Hepatocyte (in vitro differentiated cells): Measurements from ENCODE around the gene PLEKHG5. TPM values are rescaled to one million over a fixed set of nuclear protein-coding genes. Genes with fewer than 3 reads are reported as not detected.
"Not testable (repeated sequence)": the region's sequence is repeated elsewhere in the genome, so short reads cannot be mapped to it uniquely, and the experiment has no call there.

Experiments
- DNase-seq: peaks from one replicate; pipeline ENCODE4 v3.0.0-alpha.2; 2016; ENCODE audit warnings: low spot score
- H2AFZ ChIP-seq: fragments of 200-600 bp; sonication (generic); 2 replicates; pipeline ENCODE4 v1.6.0; 2016; ENCODE audit warnings: antibody characterized with exemption, mild to moderate bottlenecking
- H3K27ac ChIP-seq: fragments of 200-600 bp; sonication (generic); 2 replicates; pipeline ENCODE4 v1.5.1; 2016; ENCODE audit warnings: mild to moderate bottlenecking
- H3K27me3 ChIP-seq: fragments of 200-600 bp; sonication (generic); 2 replicates; pipeline ENCODE4 v1.6.1; 2016
- H3K36me3 ChIP-seq: fragments of 200-600 bp; sonication (generic); replicated peaks from 2 replicates; pipeline ENCODE4 v1.5.1; 2016; ENCODE audit warnings: low read depth; ENCODE audit not compliant: insufficient read depth
- H3K4me1 ChIP-seq: fragments of 200-600 bp; sonication (generic); 2 replicates; pipeline ENCODE4 v1.5.1; 2016; ENCODE audit warnings: mild to moderate bottlenecking, moderate library complexity; ENCODE audit not compliant: insufficient read depth
- H3K4me2 ChIP-seq: fragments of 200-600 bp; sonication (generic); 2 replicates; pipeline ENCODE4 v1.6.0; 2016
- H3K4me3 ChIP-seq: fragments of 200-600 bp; sonication (generic); 2 replicates; pipeline ENCODE4 v1.5.1; 2016; ENCODE audit warnings: mild to moderate bottlenecking
- H3K79me2 ChIP-seq: fragments of 200-600 bp; sonication (generic); 2 replicates; pipeline ENCODE4 v1.6.0; 2017; ENCODE audit warnings: mild to moderate bottlenecking
- H3K9me2 ChIP-seq: fragments of 200-600 bp; sonication (generic); replicated peaks from 2 replicates; pipeline ENCODE4 v1.6.0; 2017; ENCODE audit warnings: mild to moderate bottlenecking; ENCODE audit not compliant: insufficient read depth
- H3K9me3 ChIP-seq: fragments of 200-600 bp; sonication (generic); 2 replicates; pipeline ENCODE4 v1.5.1; 2016; ENCODE audit warnings: low read depth, mild to moderate bottlenecking
- H4K20me1 ChIP-seq: fragments of 200-600 bp; sonication (generic); 2 replicates; pipeline ENCODE4 v1.6.0; 2016; ENCODE audit warnings: mild to moderate bottlenecking; ENCODE audit not compliant: insufficient read depth, poor library complexity, severe bottlenecking
- EZH2 ChIP-seq: fragments of 200-600 bp; sonication (generic); IDR thresholded peaks from 2 replicates; pipeline ENCODE4 v1.6.1; 2016; ENCODE audit warnings: antibody characterized with exemption, mild to moderate bottlenecking, borderline replicate concordance
- EZH2phosphoT487 ChIP-seq: fragments of 200-600 bp; sonication (generic); IDR thresholded peaks from one replicate; pipeline ENCODE4 v1.6.1; 2018; ENCODE audit warnings: antibody characterized with exemption, mild to moderate bottlenecking, low read depth, moderate library complexity; ENCODE audit not compliant: unreplicated experiment, severe bottlenecking
- WGBS: methylation state at CpG from one replicate; pipeline ENCODE4 v1.1.6; 2016; ENCODE audit warnings: low lambda C conversion rate; ENCODE audit errors: missing lambda C conversion rate; 5-methylcytosine and 5-hydroxymethylcytosine counted together
- polyA plus RNA-seq: library from polyadenylated mRNA; unstranded; fragments of >200 nt; fragmentation: Nextera tagmentation; extraction: Ambion mirVana; gene quantifications from 2 replicates; pipeline ENCODE4 v1.2.1, GENCODE V29; 2016
- total RNA-seq: library from RNA; depleted of rRNA; stranded (reverse); fragments of >200 nt; gene quantifications from 2 replicates; pipeline ENCODE4 v1.2.3, GENCODE V29; 2014
- TF ChIP-seq, protein P1 (sequence below): fragments of 200-600 bp; sonication (generic); IDR thresholded peaks from 2 replicates; pipeline ENCODE4 v1.5.1; 2016; ENCODE audit warnings: antibody characterized with exemption, mild to moderate bottlenecking; ENCODE audit not compliant: poor library complexity

PLEKHG5 gene
- total and polyA plus RNA-seq, 2 experiments from 2014 or later = 11.5 to 13.3 TPM

DNA sequence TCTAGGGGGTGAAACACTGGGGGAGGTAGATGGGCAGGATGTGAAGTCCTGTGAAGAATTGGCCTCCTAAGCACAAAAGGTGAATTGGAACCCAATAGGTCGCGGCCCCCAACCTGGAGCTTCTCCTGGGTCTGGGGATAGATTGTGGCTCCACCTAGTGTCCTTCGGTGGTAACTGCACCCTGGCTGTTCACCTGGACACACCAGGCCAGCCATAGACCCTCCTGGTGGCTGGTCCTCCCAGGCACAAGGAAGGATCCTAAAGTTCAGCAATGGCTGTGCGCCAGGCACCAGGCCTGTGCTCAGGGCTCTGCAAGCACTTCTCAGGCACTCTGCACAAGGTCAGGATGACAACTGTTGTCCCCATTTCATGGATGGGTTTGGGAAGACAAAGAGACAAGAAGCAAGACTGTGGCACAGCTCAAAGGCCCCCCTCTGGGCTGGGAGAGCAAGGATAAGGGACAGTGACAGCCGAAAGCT is 53.4 kb downstream of the PLEKHG5 start:
- Histone ChIP-seq H3K4me1 (no peaks in the 10 kb centered on the region), H3K9me2 (no peaks in the 10 kb centered on the region), H3K9me3 (no peaks in the 10 kb centered on the region), H3K4me2 (no peak overlapping the region), H3K4me3 (no peak overlapping the region), H3K27me3 (peaks cover 7% of the 10 kb centered on the region), H3K27ac (no peak overlapping the region), H4K20me1 (no peaks in the 10 kb centered on the region), H2AFZ (no peak overlapping the region), H3K79me2 (no peaks in the 10 kb centered on the region), H3K36me3 (no peaks in the 10 kb centered on the region)
- no peak for TF ChIP-seq EZH2
- TF ChIP-seq, protein P1, sequence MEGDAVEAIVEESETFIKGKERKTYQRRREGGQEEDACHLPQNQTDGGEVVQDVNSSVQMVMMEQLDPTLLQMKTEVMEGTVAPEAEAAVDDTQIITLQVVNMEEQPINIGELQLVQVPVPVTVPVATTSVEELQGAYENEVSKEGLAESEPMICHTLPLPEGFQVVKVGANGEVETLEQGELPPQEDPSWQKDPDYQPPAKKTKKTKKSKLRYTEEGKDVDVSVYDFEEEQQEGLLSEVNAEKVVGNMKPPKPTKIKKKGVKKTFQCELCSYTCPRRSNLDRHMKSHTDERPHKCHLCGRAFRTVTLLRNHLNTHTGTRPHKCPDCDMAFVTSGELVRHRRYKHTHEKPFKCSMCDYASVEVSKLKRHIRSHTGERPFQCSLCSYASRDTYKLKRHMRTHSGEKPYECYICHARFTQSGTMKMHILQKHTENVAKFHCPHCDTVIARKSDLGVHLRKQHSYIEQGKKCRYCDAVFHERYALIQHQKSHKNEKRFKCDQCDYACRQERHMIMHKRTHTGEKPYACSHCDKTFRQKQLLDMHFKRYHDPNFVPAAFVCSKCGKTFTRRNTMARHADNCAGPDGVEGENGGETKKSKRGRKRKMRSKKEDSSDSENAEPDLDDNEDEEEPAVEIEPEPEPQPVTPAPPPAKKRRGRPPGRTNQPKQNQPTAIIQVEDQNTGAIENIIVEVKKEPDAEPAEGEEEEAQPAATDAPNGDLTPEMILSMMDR = peak; percentile 84
- no peak for TF ChIP-seq EZH2phosphoT487
- WGBS = 28% methylated on average over 5 of the region's 5 CpGs
- DNase-seq = peak; percentile 82

DNA sequence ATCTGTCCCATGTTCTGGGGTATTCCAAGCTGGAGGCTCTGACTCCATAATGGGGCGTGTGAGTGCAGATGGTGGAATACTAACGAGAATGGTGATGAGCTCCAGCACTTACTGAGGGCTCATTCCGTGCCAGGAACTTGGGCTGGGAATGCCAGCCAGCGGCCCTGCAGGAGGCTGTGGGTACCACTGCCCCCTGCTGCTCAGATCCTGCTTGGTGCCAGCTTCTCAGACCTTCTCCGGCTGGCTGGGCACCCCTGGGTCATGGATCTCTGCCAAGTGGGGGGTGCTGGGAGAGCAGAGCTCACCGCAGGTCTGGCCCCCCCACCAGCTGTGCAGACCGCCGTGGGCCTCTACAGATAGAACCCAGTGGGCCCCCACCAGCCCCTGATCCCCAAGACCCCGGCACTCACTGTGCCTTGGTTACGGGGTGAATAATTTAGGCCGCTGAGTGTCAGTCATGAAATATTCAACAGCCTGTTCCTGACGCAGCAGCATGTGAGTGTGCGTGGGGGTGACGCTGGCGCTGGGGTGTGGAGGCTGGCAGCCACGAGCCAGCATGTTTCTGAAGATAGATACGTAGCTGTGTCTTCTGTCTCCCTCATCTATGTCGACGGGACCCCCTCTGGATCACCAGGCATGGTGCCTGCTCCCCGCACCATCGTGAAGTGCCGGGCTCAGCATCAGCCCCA is 54.3 kb downstream of the PLEKHG5 start:
- H3K36me3 ChIP-seq, H3K27me3 ChIP-seq, H3K4me2 ChIP-seq, H3K4me3 ChIP-seq, H3K9me3 ChIP-seq, H3K27ac ChIP-seq, H3K9me2 ChIP-seq, H4K20me1 ChIP-seq, H3K4me1 ChIP-seq, H2AFZ ChIP-seq, H3K79me2 ChIP-seq, DNase-seq: not testable (repeated sequence)
- 83% methylated on average over 22 of the region's 22 CpGs for WGBS

DNA sequence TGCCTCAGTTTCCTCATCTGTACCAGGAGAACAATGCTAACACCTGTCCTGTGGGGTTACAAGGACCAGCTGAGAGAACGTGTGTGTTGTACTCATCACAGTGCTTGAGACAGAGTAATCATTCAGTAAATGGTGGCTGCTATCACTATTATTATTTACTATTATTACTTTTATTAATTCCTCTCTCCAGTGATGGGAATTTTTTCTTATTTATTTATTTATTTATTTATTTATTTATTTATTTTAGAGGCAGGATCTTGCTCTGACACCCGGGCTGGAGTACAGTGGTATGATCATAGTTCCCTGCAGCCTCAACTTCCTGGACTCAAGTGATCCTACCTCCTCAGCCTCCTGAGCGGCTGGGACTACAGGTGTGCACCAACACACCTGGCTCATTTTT is 55.2 kb downstream of the PLEKHG5 start:
- H3K9me2 ChIP-seq, H3K79me2 ChIP-seq, H3K4me2 ChIP-seq, H2AFZ ChIP-seq, H3K4me1 ChIP-seq, DNase-seq, H3K36me3 ChIP-seq, H3K27me3 ChIP-seq, H4K20me1 ChIP-seq, H3K9me3 ChIP-seq, H3K4me3 ChIP-seq, H3K27ac ChIP-seq: not testable (repeated sequence)
- WGBS = 91% methylated on average over 3 of the region's 3 CpGs

DNA sequence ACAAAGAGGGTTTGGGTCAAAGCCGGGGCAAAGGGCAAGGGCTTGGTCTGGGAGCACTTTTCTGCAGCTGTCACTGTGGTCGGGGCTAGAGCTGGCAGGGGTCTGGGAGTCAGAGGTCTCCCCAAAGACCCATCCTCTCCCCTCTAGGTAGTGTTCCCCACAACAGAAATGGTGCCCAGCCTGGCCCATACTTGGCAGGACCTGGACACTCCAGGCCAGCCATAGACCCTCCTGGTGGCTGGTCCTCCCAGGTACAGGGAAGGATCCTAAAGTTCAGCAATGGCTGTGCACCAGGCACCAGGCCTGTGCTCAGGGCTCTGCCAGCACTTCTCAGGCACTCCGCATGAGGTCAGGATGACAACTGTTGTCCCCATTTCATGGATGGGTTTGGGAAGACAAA is 55.9 kb downstream of the PLEKHG5 start:
- Histone ChIP-seq H3K36me3 (no peaks in the 10 kb centered on the region), H3K27me3 (peaks cover 2% of the 10 kb centered on the region), H3K4me2 (no peak overlapping the region), H3K9me2 (no peaks in the 10 kb centered on the region), H2AFZ (no peak overlapping the region), H3K4me1 (no peaks in the 10 kb centered on the region), H3K79me2 (no peaks in the 10 kb centered on the region), H3K27ac (no peak overlapping the region), H3K4me3 (no peak overlapping the region), H4K20me1 (no peaks in the 10 kb centered on the region), H3K9me3 (no peaks in the 10 kb centered on the region)
- no peak for DNase-seq
- no peak for TF ChIP-seq EZH2phosphoT487
- TF ChIP-seq, protein P1 = no peak
- no peak for TF ChIP-seq EZH2
- 90% methylated on average over 3 of the region's 3 CpGs for WGBS
